Activated CD8-positive, alpha-beta memory T cell treated with anti-CD3 and anti-CD28 coated beads, Interleukin-2, amount 50 U/mL, for 24 hours (primary cell): ENCODE results near the gene NOC4L.
"Not testable (repeated sequence)": the region's sequence is repeated elsewhere in the genome, so short reads cannot be mapped to it uniquely, and the experiment has no call there.

Source experiments
- DNase-seq: peaks from one replicate; pipeline ENCODE4 v3.0.0-alpha.2; 2020; ENCODE audit errors: extremely low read depth

NOC4L gene

GRCh38 chr12:132142679-132143335 lies 1.4 kb upstream of the NOC4L start:
- DNase-seq: no peak

DNA sequence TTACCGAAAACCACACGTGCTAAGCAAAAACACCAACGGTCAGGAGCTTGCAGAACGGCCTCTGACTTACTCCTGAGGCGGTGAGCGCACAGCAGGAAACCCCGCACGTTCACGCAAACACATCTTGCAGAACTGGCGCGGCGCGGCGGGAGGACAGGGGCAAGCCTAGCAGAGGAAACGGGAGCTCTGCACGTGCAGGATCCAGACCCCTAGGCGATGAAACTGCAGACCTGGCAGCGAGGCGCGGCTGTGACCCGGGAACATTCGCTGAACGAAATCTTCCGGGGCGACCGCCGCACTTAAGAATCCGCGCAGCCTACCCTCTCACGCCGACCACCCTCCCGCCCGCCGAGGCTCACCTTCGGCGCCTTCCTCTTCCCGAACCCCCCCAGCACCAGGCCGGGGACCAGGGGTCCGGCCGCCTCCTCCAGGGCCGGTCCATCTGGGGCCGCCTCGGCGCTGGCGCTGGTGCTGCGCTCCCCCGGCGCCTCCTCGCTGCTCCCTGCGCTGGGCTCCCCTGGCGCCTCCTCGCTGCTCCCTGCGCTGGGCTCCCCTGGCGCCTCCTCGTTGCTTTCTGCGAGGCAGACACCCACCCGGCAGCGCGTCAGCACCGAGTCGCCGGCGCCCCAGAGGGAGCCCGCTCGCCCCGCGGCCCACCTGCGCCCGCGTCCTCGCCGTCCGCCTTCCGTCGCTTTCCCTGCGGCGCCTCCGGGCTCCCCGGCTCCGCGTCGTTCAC lies 753 bp upstream of the NOC4L start:
- no peak for DNase-seq

DNA sequence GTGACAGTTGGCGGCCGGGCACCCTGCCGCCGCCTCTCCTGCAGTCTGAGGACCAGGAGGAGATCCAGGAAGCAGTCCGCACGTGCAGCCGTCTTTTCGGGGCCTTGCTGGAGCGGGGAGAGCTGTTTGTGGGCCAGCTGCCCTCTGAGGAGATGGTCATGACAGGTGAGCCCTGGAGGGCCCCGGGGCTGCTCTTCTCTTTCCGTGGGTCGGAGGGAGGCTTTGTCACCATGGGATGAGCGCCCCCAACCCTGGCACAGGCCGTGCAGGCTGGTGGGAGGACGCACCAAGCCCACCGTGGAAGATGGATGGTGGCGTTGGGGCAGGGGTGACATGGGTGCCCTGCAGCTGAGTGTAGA lies 532 bp downstream of the NOC4L start:
- DNase-seq: no peak

- DNase-seq: no peak
Measured at GRCh38 chr12:132145334-132145733, 1.1 kb downstream of the NOC4L start.

DNA sequence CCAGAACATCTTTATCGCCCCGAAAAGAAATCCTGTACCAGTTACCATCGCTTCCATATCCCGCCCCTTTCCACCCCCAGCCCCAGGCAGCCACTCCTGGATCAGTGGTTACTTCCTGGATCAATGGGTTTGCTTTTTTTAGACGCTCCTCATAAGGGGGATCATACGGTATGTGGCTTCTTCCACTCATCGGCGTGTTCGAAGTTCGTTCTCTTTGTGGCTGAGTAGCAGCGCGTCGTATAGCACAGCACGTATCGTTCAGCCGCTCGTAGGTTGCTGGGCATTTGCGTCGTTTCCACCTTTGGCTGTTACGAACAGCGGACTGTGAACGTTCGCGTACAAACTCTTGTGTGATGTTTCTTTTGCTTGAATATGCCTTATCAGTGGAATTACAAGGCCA lies 1.8 kb downstream of the NOC4L start:
- no peak for DNase-seq

DNA sequence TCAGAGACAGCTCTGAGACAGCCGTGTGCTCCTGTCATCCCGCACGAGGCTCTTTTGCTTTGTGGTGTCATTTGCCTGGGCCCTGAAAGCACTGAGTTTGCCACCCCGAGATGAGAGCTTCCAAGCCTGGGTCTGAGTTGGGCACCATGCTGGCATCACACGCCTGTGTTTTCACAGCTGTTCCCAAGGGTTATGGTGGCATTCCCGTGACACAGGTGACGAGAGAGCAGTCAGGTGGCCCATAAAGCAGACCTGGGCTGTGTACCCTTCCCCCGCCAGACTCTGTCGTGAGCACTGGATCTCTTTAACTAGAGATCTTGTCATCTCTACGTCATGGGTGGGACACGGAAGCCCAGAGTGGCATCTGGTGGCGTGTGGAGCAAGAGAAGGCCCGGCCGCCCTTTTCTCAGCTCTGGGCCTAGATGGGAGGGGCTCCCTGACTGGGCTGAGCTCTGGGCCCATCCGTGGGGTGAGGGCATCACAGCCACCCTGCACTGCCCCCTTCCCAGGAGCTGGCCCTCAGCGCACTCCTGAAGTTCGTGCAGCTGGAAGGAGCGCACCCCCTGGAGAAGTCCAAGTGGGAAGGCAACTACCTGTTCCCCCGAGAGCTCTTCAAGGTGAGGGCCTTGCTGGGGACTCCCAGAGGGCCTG lies 2.6 kb downstream of the NOC4L start:
- no peak for DNase-seq

DNA sequence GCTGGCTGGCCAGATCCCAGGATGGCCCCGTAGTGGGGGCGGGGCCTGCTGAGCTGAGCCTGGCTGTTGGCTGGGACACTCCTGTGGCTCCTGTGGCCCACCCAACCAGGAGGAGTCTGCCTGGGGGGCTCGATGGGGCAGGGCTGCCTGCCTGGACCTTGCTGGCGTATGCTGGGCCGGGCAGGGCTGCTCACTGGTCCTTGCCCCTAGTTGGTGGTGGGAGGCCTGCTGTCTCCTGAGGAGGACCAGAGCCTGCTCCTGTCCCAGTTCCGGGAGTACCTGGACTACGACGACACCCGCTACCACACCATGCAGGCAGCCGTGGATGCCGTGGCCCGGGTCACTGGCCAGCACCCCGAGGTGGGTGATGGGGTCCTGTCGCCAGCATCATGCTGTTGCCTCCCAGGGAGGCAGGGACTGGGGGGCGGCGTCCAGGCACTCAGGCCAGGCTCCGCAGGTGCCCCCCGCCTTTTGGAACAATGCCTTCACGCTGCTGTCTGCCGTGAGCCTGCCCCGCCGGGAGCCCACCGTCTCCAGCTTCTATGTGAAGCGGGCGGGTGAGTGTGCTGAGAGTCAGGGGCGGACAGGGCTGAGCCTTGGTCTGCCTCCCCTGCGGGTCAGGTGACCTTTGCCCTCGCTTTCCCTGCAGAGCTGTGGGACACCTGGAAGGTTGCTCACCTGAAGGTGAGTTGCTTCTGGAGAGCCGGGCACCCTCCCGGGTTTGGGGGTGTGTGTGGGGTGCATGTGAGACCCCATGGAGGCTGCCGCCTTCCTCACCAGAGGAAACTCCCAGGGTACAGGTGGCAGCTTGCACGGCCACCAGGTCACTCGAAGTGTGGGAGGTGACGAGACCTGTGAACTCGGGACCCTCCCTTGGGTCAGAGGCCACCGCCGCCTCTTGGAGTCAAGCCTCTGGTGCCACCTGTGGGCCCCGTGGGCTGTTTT lies 3.4 kb downstream of the NOC4L start:
- no peak for DNase-seq

DNA sequence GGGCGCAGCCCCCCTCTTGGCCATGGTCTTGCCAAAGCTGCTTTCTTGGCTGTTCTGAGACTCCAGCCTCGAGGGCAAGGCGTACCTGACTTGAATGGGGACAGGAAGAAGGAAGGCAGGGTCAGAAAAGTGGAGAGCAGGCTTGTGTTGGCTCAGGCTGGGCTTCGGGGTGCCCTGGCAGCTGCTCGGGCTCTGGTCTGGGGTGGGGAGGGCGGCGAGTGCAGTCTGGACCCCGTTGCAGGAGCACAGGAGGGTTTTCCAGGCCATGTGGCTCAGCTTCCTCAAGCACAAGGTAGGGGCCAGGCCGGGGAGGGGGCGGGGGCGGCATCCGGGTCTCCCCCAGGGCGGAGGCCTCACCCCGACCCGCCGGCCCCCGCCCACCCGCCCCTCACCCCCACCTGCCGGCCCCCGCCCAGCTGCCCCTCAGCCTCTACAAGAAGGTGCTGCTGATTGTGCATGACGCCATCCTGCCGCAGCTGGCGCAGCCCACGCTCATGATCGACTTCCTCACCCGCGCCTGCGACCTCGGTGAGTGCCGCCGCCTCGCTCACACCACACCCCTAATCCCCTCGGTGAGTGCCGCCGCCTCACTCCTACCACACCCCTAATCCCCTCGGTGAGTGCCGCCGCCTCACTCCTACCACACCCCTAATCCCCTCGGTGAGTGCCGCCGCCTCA lies 4.2 kb downstream of the NOC4L start:
- no peak for DNase-seq

- not testable (repeated sequence) for DNase-seq
Measured at GRCh38 chr12:132149526-132149925, 5.3 kb downstream of the NOC4L start.

DNA sequence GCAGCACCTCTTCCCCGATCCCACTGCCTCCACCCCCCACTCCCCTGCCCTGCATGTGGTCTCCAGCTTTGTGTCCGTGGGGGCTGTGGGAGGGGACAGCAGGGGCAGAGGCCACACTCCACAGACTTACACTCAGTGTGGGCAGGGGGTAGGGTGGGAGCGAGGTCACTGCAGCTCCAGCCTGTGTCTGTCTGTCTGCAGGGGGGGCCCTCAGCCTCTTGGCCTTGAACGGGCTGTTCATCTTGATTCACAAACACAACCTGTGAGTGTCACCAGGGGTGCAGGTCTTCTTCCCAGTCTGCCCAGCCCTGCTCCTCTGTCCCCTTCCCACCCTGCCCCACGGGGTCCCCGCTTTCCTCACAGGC lies 6.5 kb downstream of the NOC4L start:
- no peak for DNase-seq

GRCh38 chr12:132151145-132151765 lies 7.0 kb downstream of the NOC4L start:
- no peak for DNase-seq

DNA sequence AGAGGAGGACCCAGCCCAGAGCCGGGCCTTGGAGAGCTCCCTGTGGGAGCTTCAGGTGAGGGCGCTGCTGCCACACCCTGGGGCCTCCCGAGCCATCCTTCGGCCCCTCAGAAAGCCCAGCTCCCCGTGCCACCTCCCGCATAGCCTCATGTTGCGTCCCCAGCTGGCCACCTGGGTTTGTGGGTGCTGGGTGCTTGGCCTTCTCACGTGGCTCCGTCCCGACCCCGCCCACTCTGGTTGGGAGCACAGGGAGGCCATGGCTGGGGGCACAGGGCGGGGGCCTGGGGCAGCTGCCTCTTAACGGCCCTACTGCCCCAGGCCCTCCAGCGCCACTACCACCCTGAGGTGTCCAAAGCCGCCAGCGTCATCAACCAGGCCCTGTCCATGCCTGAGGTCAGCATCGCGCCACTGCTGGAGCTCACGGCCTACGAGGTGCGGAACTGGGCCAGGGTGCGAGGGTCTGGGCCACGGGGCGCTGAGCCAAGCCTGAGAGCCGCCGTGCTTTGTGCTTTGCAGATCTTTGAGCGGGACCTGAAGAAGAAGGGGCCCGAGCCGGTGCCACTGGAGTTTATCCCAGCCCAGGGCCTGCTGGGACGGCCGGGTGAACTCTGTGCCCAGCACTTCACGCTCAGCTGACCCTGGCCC lies 7.6 kb downstream of the NOC4L start:
- no peak for DNase-seq

DNA sequence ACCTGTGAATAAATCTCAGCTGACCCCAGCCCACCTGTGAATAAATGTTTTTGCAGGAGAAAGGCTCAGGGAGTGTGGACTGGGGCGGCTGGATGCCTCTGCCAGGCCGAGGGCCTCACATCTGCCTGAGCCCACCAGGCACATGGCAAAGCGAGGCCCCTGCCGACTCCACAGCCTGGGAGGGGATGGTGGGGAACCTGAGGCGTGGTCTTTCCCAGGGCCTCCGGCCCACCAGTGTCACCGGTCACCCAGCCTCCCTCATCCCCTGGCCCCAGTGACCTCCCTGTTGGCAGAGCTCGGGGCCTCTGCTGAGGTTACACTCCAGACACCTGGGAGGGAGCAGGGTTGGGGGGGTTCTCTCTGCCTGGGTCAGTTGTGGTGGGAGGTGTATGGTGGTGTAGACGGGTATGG lies 8.2 kb downstream of the NOC4L start:
- no peak for DNase-seq

DNA sequence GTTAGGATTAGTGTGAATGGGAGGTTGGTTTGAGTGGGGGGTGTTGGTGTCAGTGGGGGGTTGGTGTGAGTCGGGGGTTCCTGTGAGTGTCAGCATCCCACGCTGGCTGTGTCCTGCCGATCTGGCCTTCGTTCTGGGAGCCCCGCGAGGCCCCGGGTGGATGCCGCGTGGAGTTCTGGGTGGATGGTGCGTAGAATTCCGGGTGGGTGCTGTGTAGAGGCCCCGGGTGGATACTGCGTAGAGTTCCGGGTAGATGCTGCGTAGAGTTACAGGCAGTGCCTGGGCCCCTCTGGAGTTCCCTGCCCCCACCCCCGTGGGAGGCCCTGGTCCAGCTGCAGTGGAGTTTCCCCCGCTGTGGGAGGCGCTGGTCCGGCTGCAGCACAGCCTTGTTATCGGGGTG lies 8.7 kb downstream of the NOC4L start:
- DNase-seq: no peak

DNA sequence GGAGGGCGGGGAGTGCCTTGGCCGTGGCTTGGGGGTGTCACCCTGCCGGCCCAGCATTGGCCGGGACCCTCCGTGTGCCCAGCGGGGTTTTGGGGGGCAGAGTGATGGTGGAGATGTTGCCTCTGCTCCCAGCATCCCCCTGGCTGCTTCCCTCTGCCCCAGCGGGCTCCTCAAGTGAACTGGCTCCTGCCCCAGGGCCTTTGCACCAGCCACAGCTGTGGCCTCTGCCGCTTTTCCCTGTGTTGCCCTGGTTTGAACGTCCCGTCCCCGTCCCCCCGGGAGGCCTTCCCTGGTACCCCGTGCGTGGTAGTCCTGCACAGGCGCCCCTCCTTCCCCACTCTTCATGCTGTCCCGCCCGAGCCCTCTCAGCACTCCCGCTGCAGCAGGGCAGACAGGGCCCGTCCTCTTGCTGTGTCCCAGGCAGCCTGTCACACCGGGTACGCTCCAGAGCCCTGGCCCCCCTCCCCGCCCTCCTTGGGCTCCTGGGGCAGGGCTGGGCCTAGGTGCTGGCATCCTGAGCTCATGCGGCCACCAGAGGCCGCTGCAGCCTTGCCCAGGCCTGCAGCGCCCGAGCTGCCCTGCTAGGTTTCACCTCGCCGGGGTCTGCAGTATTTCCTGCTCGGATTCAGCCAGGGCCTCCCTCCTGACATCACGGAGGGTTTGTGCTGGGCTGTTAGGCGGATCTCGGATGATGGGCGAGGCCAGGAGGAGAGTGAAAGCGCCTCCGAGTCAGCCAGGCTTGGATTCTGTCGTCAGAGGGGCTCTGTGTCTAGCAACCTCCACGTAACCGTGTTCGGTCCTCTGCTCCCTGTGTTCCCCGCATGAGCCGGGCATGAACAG lies 9.5 kb downstream of the NOC4L start:
- DNase-seq: no peak

GRCh38 chr12:132154341-132154761 lies 10.1 kb downstream of the NOC4L start:
- DNase-seq: no peak

DNA sequence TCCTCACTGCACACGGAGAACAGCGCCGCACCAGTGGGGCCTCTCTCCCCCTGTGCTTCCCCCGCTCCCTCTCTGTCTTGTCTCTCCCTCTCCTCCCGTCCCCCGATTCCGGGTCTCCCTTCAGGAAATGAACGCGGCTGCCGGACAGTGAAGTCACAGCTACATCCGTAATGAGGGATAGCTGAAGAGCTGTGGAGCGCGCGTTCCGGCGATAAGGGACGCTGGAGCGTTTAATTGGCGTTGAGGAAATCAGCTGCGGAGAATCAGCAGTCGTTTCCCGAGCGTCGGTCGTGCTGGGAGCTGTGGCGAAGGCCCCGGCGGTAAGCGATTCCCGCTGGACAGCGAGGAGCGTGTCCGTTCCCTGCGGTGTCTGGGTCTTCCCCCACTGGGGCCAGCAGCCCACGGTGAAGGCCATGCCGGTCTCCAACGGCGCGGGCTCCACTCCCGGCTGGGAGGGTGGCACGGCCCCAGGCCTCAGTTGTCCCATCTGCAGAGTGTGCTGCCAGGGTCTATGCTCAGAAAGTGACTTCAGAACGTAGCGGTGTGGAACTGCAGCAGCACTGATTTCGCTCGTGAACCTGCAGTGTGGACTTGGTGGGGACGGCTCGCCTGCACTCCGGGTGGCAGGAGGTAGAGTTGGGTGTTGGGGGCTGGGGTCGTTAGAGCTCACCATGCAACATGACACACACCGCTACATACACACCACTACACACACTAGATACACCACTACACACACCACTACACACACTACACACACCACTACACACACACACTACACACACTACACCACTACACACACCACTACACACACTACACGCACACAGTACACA lies 10.9 kb downstream of the NOC4L start:
- no peak for DNase-seq

GRCh38 chr12:132155771-132156572 lies 11.7 kb downstream of the NOC4L start:
- DNase-seq: no peak
